NCI-H446 treated with DMSO at 0.1 percent for 48 hours (cell line): ENCODE results near the gene AK9.
"Not testable (repeated sequence)": the region's sequence is repeated elsewhere in the genome, so short reads cannot be mapped to it uniquely, and the experiment has no call there.

Experiments used
- DNase-seq: peaks from one replicate; lab custom pipeline; 2025; lab: John Stamatoyannopoulos, UW

The AK9 gene

GRCh38 chr6:109690737-109691621, at the start of gene AK9, which contains the start of gene FIG4:
AK9 (minus strand) TSS chr6:109691202; CDS start chr6:109675745, 15,457 bp downstream.
FIG4 (plus strand) TSS chr6:109691296; CDS start chr6:109691436, 140 bp downstream.
- DNase-seq: peak; percentile 85

GRCh38 chr6:109740787-109741186, 49.8 kb upstream of the AK9 start:
- no peak for DNase-seq

- DNase-seq: no peak
Observed at GRCh38 chr6:109739686-109740085, 48.7 kb upstream of the AK9 start.

GRCh38 chr6:109738667-109739066, 47.7 kb upstream of the AK9 start:
- no peak for DNase-seq

- DNase-seq: no peak
Observed at GRCh38 chr6:109738255-109738654, 47.3 kb upstream of the AK9 start.

GRCh38 chr6:109736273-109737025, 45.4 kb upstream of the AK9 start:
- DNase-seq: no peak

GRCh38 chr6:109725250-109725649, 34.2 kb upstream of the AK9 start:
- not testable (repeated sequence) for DNase-seq

GRCh38 chr6:109722564-109723254, 31.7 kb upstream of the AK9 start:
- DNase-seq: no peak

GRCh38 chr6:109722011-109722410, 31.0 kb upstream of the AK9 start:
- no peak for DNase-seq

- no peak for DNase-seq
Observed at GRCh38 chr6:109720311-109720710, 29.3 kb upstream of the AK9 start.

GRCh38 chr6:109718991-109719390, 28.0 kb upstream of the AK9 start:
- no peak for DNase-seq

GRCh38 chr6:109717971-109718370, 27.0 kb upstream of the AK9 start:
- DNase-seq: no peak

- no peak for DNase-seq
Observed at GRCh38 chr6:109715616-109716015, 24.6 kb upstream of the AK9 start.

GRCh38 chr6:109714611-109715010, 23.6 kb upstream of the AK9 start:
- DNase-seq: no peak

GRCh38 chr6:109714166-109714565, 23.2 kb upstream of the AK9 start:
- no peak for DNase-seq

GRCh38 chr6:109713097-109713496, 22.1 kb upstream of the AK9 start:
- no peak for DNase-seq

- DNase-seq: not testable (repeated sequence)
Observed at GRCh38 chr6:109708099-109708498, 17.1 kb upstream of the AK9 start.

GRCh38 chr6:109706513-109706912, 15.5 kb upstream of the AK9 start:
- no peak for DNase-seq

- peak; percentile 72 for DNase-seq
Observed at GRCh38 chr6:109705258-109705657, 14.3 kb upstream of the AK9 start.

GRCh38 chr6:109702791-109703190, 11.8 kb upstream of the AK9 start:
- DNase-seq: no peak

GRCh38 chr6:109701774-109702173, 10.8 kb upstream of the AK9 start:
- DNase-seq: no peak

GRCh38 chr6:109701221-109701620, 10.2 kb upstream of the AK9 start:
- DNase-seq: no peak
